B cell (primary cell): Measurements from ENCODE around the gene MYO9B.

ENCODE experiments used
- EZH2 ChIP-seq: IDR thresholded peaks from 2 replicates; pipeline ENCODE4 v1.6.1; 2012; ENCODE audit warnings: borderline replicate concordance, low read depth, mild to moderate bottlenecking, moderate library complexity, low read length; ENCODE audit not compliant: insufficient read depth, poor library complexity, severe bottlenecking
- TF ChIP-seq, protein P1 (sequence below): fragments of 200-600 bp; IDR thresholded peaks from one replicate; pipeline ENCODE4 v1.8.0; 2022; ENCODE audit warnings: antibody characterized with exemption, mild to moderate bottlenecking

DNA sequence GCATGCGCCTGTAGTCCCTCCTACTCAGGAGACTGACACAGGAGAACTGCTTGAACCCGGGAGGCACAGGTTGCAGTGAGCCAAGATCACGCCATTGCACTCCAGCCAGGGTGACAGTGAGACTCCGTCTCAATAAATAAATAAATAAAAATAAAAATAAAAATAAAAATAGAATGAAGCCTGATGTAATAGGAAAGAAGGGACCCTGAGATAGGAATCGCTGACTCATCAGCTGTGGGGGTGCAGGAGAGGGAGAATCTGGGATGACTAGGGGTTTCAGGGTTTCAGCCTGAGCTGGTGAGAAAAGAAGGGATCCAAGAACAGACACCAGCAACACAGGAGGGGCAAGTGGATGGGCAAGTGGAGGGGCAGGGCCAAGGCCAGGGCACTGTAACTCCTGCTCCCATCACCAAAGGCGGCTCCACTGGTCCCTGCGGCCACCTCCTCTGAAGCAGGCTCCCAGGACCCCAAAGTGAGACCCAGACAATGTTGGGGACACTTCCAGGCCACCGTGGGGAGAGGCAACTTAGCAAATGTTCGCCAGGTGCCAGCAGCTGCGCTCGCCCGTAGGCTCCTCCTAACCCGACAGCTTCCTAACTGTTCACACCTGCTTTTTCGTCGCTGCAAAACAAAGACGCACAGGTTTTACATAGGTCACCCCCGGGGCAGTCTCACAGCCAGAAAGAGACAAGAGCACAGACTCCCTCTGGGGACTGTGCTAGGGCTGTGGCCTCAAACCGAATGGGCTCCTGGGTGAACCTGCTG lies 1.5 kb upstream of the MYO9B start:
- TF ChIP-seq, protein P1, sequence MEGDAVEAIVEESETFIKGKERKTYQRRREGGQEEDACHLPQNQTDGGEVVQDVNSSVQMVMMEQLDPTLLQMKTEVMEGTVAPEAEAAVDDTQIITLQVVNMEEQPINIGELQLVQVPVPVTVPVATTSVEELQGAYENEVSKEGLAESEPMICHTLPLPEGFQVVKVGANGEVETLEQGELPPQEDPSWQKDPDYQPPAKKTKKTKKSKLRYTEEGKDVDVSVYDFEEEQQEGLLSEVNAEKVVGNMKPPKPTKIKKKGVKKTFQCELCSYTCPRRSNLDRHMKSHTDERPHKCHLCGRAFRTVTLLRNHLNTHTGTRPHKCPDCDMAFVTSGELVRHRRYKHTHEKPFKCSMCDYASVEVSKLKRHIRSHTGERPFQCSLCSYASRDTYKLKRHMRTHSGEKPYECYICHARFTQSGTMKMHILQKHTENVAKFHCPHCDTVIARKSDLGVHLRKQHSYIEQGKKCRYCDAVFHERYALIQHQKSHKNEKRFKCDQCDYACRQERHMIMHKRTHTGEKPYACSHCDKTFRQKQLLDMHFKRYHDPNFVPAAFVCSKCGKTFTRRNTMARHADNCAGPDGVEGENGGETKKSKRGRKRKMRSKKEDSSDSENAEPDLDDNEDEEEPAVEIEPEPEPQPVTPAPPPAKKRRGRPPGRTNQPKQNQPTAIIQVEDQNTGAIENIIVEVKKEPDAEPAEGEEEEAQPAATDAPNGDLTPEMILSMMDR: no peak
- no peak for TF ChIP-seq EZH2
